OCI-LY3 (cell line): ENCODE results near the gene FZR1.

Experiments used
- EZH2phosphoT487 ChIP-seq: fragments of 200-600 bp; shearing (Covaris generic); IDR thresholded peaks from 2 replicates; pipeline ENCODE4 v1.6.1; 2018; ENCODE audit warnings: antibody characterized with exemption, mixed run types, low read depth
- TF ChIP-seq, protein P1 (sequence below): fragments of 200-600, 300-600 bp; sonication (generic); IDR thresholded peaks from 2 replicates; pipeline ENCODE4 v1.5.1; 2014; ENCODE audit warnings: antibody characterized with exemption, low read length, low read depth

DNA sequence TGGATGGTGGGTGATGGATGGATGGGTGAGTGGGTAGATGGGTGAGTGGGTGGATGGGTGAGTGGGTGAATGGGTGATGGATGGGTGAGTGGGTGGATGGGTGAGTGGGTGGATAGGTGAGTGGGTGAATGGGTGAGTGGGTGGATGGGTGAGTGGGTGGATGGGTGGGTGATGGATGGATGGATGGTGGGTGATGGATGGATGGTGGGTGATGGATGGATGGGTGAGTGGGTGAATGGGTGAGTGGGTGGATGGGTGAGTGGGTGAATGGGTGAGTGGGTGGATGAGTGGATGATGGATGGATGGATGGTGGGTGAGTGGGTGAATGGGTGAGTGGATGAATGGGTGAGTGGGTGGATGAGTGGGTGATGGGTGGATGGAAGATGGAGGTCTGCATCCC lies 28.6 kb upstream of the FZR1 start:
- TF ChIP-seq, protein P1, sequence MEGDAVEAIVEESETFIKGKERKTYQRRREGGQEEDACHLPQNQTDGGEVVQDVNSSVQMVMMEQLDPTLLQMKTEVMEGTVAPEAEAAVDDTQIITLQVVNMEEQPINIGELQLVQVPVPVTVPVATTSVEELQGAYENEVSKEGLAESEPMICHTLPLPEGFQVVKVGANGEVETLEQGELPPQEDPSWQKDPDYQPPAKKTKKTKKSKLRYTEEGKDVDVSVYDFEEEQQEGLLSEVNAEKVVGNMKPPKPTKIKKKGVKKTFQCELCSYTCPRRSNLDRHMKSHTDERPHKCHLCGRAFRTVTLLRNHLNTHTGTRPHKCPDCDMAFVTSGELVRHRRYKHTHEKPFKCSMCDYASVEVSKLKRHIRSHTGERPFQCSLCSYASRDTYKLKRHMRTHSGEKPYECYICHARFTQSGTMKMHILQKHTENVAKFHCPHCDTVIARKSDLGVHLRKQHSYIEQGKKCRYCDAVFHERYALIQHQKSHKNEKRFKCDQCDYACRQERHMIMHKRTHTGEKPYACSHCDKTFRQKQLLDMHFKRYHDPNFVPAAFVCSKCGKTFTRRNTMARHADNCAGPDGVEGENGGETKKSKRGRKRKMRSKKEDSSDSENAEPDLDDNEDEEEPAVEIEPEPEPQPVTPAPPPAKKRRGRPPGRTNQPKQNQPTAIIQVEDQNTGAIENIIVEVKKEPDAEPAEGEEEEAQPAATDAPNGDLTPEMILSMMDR = no peak
- TF ChIP-seq EZH2phosphoT487 = no peak
